ENCODE results near the gene PDZD7.

GRCh38 chr10:100995181-100995580 is 35.7 kb downstream of the PDZD7 start:
- TF ChIP-seq CTCF (IDR thresholded peaks at IDR 0.05 in 8 of 11, conservative IDR thresholded peaks at IDR 0.05 in 3 of 11) (no peak), POLR2A (IDR thresholded peaks at IDR 0.05) (no peak), POLR2AphosphoS5 (IDR thresholded peaks at IDR 0.05) (no peak)

Data from spleen (tissue), 7 donors.